Stimulated activated memory B cell treated with anti-CD40 and anti-IgM and Interleukin-4, amounts not matched to agents 10 μg/mL and 1 μg/mL and 100 μg/mL, for 72 hours (primary cell): ENCODE measurements around the gene SLC5A10.

Experiments
- ATAC-seq: fragments of 150-1000 bp; cut with Tn5 transposase; 2 replicates; pipeline ENCODE4 v1.10.0; 2021
- H3K27ac Mint-ChIP-seq: one replicate; pipeline ENCODE4 v1.8.0; 2022; ENCODE audit warnings: mild to moderate bottlenecking, mixed read lengths
- H3K27me3 Mint-ChIP-seq: one replicate; pipeline ENCODE4 v1.8.0; 2022; ENCODE audit warnings: mixed read lengths
- H3K36me3 Mint-ChIP-seq: one replicate; pipeline ENCODE4 v1.8.0; 2022; ENCODE audit warnings: mixed read lengths
- H3K4me1 Mint-ChIP-seq: one replicate; pipeline ENCODE4 v1.8.0; 2022; ENCODE audit warnings: mixed read lengths
- H3K4me3 Mint-ChIP-seq: one replicate; pipeline ENCODE4 v1.8.0; 2022; ENCODE audit warnings: mild to moderate bottlenecking, moderate library complexity, mixed read lengths
- H3K9me3 Mint-ChIP-seq: one replicate; pipeline ENCODE4 v1.8.0; 2022; ENCODE audit warnings: mixed read lengths

SLC5A10 gene

DNA sequence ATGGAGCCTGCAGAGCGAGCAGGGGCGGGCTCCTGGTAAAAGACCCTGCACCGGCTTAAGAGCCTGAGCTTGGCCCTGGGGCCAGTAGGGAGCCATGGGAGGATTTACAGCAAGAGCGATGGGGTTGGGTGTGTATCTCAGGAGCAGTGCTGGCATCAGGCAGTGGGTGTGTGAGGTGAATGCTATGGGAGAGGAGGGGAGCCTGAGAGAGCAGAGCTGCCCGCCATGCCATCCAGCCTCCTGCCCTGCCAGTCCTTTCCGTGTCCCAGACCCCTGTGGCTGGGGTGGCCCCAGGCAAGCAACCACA lies 29.3 kb downstream of the SLC5A10 start:
- no peak for ATAC-seq
- Mint-ChIP-seq H3K36me3 (peaks cover 47% of the 10 kb centered on the region), H3K4me1 (no peaks in the 10 kb centered on the region), H3K27me3 (no peaks in the 10 kb centered on the region), H3K9me3 (no peaks in the 10 kb centered on the region), H3K4me3 (no peak overlapping the region), H3K27ac (no peak overlapping the region)

DNA sequence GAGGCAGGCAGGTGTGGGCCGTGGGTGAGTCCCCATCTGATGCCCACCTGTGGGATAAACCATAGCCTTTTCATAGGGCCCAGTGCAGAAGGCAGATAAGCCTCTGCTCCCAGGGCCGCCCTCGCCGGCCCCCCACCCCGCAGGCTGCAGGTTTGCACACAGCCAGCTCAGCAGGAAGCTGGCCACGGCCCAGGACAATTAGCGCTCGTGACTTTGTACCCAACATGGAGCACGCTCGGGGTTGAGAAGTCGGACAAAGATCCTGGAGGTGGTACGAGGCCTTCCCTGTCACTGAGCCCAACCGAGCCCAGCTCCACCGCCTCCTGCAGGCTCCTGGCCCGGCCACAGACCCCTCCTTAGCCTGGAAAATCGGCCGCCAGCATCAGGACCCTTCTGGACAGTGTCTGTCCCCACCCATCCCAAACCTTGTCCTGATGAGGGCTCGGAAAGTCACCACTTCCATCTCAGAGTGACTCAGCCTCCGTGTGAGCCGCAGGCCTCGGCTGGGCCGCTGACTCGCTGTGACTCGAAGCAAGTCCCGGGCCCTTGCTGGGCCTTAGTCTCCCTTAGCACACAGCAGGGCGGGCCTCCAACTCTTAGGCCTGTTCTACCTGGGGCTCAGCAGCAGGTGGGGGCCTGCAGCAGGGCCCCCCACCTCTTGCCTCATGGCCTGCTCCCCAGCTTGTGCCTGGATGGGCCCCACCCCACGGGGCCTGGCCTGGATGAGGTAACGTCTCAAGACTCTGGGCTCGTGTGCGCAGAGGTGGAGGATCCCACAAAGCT lies 29.9 kb downstream of the SLC5A10 start:
- no peak overlapping the region for H3K4me3 Mint-ChIP-seq
- no peak for ATAC-seq
- H3K27ac Mint-ChIP-seq = no peak overlapping the region
- no peaks in the 10 kb centered on the region for H3K4me1 Mint-ChIP-seq
- H3K27me3 Mint-ChIP-seq = no peaks in the 10 kb centered on the region
- peaks cover 42% of the 10 kb centered on the region for H3K36me3 Mint-ChIP-seq
- H3K9me3 Mint-ChIP-seq = no peaks in the 10 kb centered on the region

DNA sequence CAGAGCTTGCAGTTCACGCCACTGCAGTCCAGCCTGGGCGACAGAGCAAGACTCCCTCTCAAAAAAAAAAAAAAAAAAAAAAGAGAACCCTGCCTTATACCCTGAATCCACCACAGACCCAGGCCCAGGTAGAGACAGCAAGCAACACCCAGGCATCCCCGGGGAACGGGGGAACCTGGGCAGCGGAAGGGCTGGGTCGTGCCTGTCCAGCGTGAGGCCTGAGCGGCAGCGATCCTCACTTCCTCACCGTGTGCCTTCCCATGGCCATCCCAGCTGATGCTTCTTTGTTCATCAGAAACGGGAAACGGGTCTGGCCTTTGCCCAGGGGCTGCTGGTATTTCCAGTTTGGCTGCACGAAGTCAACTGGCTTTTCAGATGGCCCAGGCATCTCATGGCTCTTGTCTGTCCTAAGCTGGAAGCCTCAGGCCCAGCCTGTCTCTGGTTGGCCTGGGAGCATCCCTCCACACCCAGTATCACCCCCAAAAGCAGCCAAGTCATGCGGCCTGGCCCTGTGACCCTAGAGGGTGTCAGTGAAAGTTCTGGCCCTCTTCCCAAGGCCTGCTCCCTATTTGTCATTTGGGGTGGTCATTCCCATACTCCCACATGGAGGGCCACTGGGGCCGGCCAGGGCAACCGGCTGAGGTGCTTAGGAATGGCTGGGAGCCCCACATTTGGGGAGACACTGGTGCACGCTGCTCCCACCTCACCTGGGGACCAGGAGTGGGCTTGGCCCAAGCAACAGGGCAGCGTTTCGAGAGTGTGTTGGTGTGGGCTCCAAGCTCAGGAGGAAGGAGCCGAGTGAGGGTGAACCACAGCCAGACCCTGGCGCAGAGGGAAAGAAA lies 32.5 kb downstream of the SLC5A10 start:
- Mint-ChIP-seq H3K4me3 (no peak overlapping the region), H3K4me1 (no peaks in the 10 kb centered on the region), H3K27ac (no peak overlapping the region), H3K9me3 (no peaks in the 10 kb centered on the region), H3K27me3 (no peaks in the 10 kb centered on the region), H3K36me3 (peaks cover 26% of the 10 kb centered on the region)
- ATAC-seq = no peak

DNA sequence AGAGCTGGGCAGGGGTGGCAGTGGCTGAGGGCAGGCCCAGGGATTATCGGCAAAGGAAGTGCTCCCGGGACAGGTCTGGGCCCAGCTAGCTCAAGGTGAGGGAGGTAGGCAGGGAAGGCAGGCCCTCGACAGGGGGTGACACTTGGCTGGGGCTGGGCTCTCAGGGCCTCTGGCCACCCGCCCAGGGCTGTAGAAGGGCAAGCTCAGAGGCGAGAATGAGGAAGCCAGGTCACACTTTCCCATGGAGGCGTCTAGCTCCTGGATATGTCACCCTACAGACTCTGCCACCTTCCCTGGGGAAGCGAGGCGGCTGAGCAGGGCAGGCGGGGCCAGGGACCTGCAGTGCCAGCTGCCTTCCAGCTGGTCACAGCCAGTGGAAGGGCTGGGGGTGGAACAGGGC lies 33.5 kb downstream of the SLC5A10 start:
- H3K4me3 Mint-ChIP-seq = no peak overlapping the region

GRCh38 chr17:18986541-18987229 lies 34.7 kb downstream of the SLC5A10 start:
- no peaks in the 10 kb centered on the region for H3K9me3 Mint-ChIP-seq
- H3K36me3 Mint-ChIP-seq = peaks cover 20% of the 10 kb centered on the region
- ATAC-seq = no peak

More for the DNA sequence above, 33.5 kb downstream of the SLC5A10 start:
- H3K9me3 Mint-ChIP-seq = no peaks in the 10 kb centered on the region
- H3K27ac Mint-ChIP-seq = no peak overlapping the region
- peaks cover 20% of the 10 kb centered on the region for H3K36me3 Mint-ChIP-seq
- no peaks in the 10 kb centered on the region for H3K4me1 Mint-ChIP-seq
- no peak for ATAC-seq
- no peaks in the 10 kb centered on the region for H3K27me3 Mint-ChIP-seq

GRCh38 chr17:18987230-18987610 lies 35.3 kb downstream of the SLC5A10 start:
- ATAC-seq = no peak
- Mint-ChIP-seq H3K4me3 (no peak overlapping the region), H3K4me1 (peaks cover 4% of the 10 kb centered on the region), H3K27ac (no peak overlapping the region), H3K9me3 (no peaks in the 10 kb centered on the region), H3K27me3 (no peaks in the 10 kb centered on the region), H3K36me3 (peaks cover 17% of the 10 kb centered on the region)

More at GRCh38 chr17:18986541-18987229, 34.7 kb downstream of the SLC5A10 start:
- Mint-ChIP-seq H3K4me1 (no peaks in the 10 kb centered on the region), H3K4me3 (no peak overlapping the region), H3K27ac (no peak overlapping the region), H3K27me3 (no peaks in the 10 kb centered on the region)

DNA sequence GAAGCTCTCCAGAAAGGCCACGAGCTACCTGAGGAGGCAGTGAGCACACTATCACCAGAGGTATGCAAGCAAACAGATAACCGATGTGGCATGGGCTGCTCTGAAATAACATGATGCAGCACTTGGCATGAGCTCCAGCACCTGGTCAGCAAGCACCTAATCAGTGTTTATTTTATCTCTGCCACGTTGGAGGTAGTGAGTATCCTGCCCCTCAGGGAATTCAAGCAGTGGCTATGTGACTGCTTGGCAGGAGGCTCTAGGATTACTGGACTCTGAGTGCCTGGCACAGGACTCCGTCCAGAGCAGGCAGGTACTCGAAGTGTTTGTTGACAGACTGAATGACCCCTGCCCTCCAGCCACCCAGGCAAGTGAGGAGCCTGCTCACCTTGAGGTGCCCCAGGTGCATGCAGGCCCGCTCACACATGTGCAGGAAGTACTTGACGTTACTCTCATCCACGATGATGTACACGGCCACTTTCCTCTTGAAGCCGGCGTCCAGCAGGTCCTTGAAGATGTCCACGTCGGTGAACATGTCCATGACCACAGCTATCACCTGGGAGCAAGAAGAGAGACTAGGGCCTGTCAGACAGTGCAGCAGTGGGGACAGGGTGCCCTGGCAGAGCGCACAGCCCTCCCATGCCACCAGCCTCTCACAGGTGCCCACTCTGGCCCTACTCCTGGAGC lies 36.0 kb downstream of the SLC5A10 start:
- Mint-ChIP-seq H3K36me3 (peaks cover 15% of the 10 kb centered on the region), H3K4me1 (peaks cover 12% of the 10 kb centered on the region), H3K27me3 (no peaks in the 10 kb centered on the region), H3K4me3 (no peak overlapping the region), H3K27ac (no peak overlapping the region), H3K9me3 (no peaks in the 10 kb centered on the region)
- ATAC-seq = no peak

DNA sequence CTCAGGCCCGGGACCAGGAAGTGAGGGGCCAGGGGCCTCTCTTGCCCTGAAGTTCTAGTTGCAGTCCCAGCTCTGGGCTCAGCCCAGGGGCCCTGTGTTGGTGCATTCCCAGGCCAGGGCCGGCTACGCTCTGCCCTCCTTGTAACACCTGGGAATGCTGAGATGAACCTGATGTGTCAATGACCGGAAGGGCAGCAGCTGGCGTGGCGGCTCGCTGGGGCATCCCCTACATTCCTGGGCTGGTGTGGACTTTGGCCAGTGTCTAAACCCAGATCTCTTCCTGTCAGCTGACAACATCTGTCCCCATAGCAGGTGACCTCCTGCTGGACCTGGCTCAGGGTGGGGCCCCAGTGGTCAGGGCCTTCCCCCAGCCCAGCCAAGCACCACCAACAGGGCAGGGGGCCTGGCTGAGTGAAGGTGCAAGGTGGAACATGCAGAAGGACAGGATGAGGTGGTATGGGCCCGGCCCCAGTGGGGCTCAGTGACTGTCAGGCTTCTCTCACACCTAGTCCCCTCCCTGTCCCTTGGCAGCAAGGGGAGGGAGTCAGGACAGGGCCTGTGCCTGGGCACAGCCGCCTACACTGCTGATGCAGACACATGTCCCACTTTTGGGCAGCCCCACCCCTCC lies 36.7 kb downstream of the SLC5A10 start:
- no peak for ATAC-seq
- H3K4me1 Mint-ChIP-seq = peaks cover 19% of the 10 kb centered on the region
- H3K4me3 Mint-ChIP-seq = no peak overlapping the region
- peaks cover 15% of the 10 kb centered on the region for H3K36me3 Mint-ChIP-seq
- H3K27me3 Mint-ChIP-seq = no peaks in the 10 kb centered on the region
- no peaks in the 10 kb centered on the region for H3K9me3 Mint-ChIP-seq
- H3K27ac Mint-ChIP-seq = no peak overlapping the region

GRCh38 chr17:18990331-18990730 lies 38.4 kb downstream of the SLC5A10 start:
- Mint-ChIP-seq H3K4me1 (peaks cover 28% of the 10 kb centered on the region), H3K27ac (no peak overlapping the region), H3K4me3 (no peak overlapping the region), H3K36me3 (peaks cover 21% of the 10 kb centered on the region), H3K9me3 (peaks cover 2% of the 10 kb centered on the region), H3K27me3 (no peaks in the 10 kb centered on the region)
- no peak for ATAC-seq

DNA sequence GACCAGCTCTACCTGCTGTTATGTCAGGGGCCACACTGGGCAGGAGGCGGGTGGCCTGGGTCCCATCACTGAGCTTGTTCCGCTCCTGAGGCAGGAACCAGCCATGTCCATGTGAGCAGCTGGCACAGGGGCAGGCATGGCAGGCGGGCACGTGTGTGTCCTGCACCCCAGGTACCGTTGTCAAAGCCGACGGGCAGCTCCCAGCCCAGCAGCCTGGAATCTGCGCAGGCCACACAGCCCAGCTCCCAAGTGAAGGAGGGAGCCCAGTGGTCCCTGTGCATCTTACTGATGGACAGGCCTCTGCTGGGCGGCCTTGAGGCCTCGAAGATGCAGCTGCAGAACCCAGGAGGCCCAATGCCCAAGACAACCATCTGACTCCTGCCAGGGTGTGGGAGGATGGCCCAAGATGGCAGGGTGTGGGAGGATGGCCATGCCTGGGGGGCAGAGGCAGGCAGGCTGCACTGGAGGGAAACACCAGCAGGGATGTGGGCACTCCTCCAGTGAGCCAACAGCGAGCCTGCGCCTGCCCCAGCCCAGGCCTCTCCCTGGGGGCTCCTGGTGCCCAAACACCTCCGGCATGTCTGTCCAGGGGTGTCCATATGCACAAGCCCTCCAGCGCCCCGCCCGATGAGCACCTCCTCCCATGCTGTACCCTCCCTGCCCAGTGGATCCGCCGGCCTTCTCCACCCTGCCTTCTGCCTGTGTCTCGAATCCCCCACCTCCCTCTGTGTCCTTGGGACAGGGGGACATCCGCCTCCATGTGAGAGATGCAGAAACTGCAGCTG lies 39.8 kb downstream of the SLC5A10 start:
- Mint-ChIP-seq H3K36me3 (peaks cover 29% of the 10 kb centered on the region), H3K27ac (peak overlapping the region; percentile 60), H3K9me3 (peaks cover 3% of the 10 kb centered on the region), H3K4me1 (peaks cover 28% of the 10 kb centered on the region), H3K27me3 (no peaks in the 10 kb centered on the region), H3K4me3 (no peak overlapping the region)
- ATAC-seq = no peak

DNA sequence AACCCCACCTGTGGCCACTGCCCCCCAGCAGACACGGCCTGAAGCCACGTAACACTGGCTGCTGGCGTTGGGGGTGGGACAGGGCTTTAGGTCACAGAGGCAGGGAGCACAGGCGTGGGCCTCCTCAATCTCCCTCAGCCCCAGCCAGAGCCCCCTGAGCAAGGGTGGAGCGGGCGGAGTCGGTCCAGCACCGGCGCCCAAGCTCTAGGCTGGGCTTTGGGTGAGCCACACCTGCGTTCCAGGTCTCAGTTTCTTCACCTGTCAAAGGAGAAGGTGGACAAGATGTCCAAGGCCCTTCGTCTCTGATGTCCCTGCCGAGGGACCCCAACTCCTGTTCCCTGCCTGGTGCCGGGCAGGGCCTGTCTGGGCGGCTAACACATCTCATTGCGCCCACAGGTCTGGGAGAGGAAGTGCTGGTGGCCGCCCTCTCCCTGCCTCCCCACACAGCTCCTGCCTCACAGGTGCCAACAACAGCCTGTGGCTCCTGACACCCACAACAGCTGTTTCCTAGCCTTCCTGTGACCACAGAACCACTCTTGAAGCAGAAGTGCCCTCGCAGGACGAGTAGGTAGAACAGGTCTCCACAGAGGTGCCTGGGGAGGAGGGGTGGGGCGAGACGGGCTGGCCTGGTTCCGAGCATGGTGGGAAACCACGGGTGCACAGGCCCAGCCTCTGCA lies 40.6 kb downstream of the SLC5A10 start:
- peaks cover 3% of the 10 kb centered on the region for H3K9me3 Mint-ChIP-seq
- peaks cover 28% of the 10 kb centered on the region for H3K4me1 Mint-ChIP-seq
- no peak overlapping the region for H3K4me3 Mint-ChIP-seq
- H3K27ac Mint-ChIP-seq = peak overlapping the region; percentile 60
- H3K36me3 Mint-ChIP-seq = peaks cover 26% of the 10 kb centered on the region
- ATAC-seq = peak; percentile 94
- no peaks in the 10 kb centered on the region for H3K27me3 Mint-ChIP-seq

DNA sequence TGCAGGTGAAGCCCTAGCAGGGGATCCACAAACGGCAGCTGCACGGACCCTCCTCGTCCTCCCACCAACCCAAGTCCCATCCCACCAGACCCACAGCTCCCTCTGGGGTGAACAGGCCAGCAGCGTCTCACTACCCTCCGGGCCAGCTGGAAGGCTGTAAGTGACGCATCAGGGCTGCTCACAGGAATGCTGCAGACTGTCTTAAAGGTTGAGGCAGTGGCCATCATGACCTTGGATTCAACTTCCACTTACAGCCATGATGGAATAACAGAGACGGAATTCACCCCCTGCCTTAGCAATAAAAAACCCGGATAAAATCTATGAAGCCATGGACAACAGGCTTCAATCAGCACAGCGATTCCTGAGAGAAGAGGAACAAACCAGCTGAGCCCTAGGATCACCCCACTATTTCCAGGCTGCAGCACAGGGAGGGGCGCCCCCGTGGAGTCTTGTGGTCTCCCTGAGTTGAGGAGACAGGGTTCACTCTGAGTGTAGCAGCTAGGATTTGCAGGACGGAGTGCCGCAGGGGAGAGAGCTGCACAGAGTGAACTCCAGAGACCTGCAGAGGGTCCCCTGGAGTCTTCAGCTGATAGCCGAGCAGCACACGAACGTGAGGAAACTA lies 42.1 kb downstream of the SLC5A10 start:
- Mint-ChIP-seq H3K9me3 (peaks cover 3% of the 10 kb centered on the region), H3K27me3 (no peaks in the 10 kb centered on the region), H3K4me1 (peaks cover 28% of the 10 kb centered on the region), H3K36me3 (peaks cover 24% of the 10 kb centered on the region), H3K4me3 (no peak overlapping the region), H3K27ac (peak overlapping the region; percentile 60)
- no peak for ATAC-seq

- Mint-ChIP-seq H3K4me1 (peaks cover 28% of the 10 kb centered on the region), H3K4me3 (no peak overlapping the region), H3K27ac (no peak overlapping the region), H3K27me3 (no peaks in the 10 kb centered on the region), H3K36me3 (peaks cover 24% of the 10 kb centered on the region), H3K9me3 (peaks cover 3% of the 10 kb centered on the region)
- no peak for ATAC-seq
Observed at GRCh38 chr17:18994631-18995030, 42.7 kb downstream of the SLC5A10 start.
